Measurements from ENCODE around the gene MYH10. TPM values are rescaled to one million over a fixed set of nuclear protein-coding genes. Genes with fewer than 3 reads are reported as not detected.

MYH10 gene
- total RNA-seq, 1 donor from 2014 or later, result 378 TPM

DNA sequence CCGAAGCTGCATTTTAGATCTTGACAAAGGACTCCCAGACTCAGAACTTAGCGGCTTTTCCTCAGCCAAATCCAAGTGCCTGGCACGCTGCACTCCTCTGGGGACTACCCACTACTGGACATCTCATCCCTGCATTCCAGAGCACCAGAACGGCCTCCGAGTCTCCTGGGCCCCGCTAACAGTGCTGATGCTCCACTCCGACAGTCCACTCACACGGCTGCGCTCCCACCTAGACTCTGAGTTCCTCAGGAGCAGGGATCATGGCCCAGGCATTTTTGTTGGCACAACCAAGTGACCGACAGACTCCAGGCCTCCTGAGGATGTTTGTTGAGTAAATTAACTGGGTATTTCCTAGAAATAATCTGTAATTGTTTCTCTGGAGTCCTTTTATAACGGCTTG is 115.7 kb downstream of the MYH10 start:
- Histone ChIP-seq H3K36me3 (peaks cover 89 to 97% of the 10 kb centered on the region in 2 donors), H3K9me3 (no peaks in the 10 kb centered on the region), H3K4me1 (peaks cover 5 to 16% of the 10 kb centered on the region in 2 donors), H3K4me3 (no peak overlapping the region), H3K27ac (peak overlapping the region; percentile 68 to 77), H3K27me3 (no peaks in the 10 kb centered on the region)
- TF ChIP-seq, protein P1, sequence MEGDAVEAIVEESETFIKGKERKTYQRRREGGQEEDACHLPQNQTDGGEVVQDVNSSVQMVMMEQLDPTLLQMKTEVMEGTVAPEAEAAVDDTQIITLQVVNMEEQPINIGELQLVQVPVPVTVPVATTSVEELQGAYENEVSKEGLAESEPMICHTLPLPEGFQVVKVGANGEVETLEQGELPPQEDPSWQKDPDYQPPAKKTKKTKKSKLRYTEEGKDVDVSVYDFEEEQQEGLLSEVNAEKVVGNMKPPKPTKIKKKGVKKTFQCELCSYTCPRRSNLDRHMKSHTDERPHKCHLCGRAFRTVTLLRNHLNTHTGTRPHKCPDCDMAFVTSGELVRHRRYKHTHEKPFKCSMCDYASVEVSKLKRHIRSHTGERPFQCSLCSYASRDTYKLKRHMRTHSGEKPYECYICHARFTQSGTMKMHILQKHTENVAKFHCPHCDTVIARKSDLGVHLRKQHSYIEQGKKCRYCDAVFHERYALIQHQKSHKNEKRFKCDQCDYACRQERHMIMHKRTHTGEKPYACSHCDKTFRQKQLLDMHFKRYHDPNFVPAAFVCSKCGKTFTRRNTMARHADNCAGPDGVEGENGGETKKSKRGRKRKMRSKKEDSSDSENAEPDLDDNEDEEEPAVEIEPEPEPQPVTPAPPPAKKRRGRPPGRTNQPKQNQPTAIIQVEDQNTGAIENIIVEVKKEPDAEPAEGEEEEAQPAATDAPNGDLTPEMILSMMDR (IDR thresholded peaks at IDR 0.05), result no peak
- intact Hi-C loops (cut with DNase I), result loop anchor here (5.0 kb wide), 2 partner anchors 38 to 42 kb away; no protein-coding TSS in a partner anchor
- no peak for DNase-seq (ENCODE audit: low spot score in 2 of 2)

DNA sequence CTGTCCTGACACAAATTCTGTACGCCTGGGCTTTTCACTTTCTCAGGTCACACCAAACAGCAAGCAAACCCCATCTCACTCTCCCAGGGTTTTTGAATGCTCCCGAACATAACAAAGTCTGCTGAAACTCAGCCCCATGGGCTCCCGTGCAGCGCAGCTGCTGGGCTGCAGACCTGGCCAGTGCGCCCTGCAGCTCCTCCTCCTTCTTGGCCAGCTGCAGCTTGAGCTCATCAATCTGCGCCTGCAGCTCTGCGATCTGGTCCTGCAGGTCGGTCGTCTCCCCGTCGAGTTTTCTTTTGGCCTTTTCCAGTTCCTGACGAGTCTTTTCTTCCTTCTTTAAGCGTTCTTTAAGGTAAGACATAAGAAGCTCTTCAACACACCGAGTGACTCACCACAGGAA is 124.4 kb downstream of the MYH10 start:
- TF ChIP-seq, protein P1 (IDR thresholded peaks at IDR 0.05), result no peak

DNA sequence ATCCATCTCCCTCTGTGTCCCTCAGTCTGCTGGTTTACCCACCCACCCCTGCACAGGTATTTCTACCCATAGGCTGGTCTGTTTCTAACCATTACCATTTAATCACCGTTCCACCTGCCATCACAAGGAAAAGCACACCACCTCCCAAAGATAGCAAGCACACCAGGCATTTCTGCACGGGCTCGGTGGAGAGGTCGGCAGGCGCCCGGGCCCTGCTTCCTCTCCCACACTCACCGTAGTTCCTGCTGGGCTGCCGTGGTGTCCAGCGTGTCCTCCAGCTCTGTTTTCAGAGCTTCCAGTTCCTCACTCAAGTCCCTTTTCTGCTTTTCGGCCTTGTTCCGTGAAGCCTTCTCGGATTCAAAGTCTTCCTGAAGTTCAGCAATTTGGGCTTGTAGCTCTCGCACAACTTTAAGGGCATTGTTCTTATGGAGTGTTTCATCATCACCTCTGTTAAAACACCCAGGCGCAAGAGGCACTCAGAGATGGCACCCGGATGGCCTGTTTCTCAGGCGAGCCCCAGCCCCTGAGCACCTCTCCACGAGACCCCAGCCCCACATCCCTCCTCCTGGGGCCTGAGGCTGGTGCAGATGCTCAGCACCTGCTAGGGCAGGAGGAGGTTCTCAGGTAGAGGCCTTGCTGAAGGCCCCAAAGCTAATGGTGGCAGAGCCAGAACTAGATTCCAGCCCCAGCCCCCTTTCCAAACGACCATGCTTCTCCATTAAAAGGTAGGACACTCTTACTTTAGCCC is 125.9 kb downstream of the MYH10 start:
- peak overlapping the region; percentile 69 to 78 for H3K27ac ChIP-seq
- no peak overlapping the region for H3K4me3 ChIP-seq
- H3K4me1 ChIP-seq, result peaks cover 0 to 12% of the 10 kb centered on the region in 2 donors
- intact Hi-C loops (cut with DNase I), result loop anchor here (5.0 kb wide), 2 partner anchors 63 to 243 kb away; no protein-coding TSS in a partner anchor
- TF ChIP-seq, protein P1 (IDR thresholded peaks at IDR 0.05), result no peak
- peak in 1 of 2 donors; percentile 54 for DNase-seq (ENCODE audit: low spot score in 2 of 2)
- peaks cover 72 to 96% of the 10 kb centered on the region in 2 donors for H3K36me3 ChIP-seq
- H3K27me3 ChIP-seq, result no peaks in the 10 kb centered on the region
- H3K9me3 ChIP-seq, result no peaks in the 10 kb centered on the region

More for the DNA sequence above, 124.4 kb downstream of the MYH10 start:
- peak in 1 of 2 donors; percentile 52 for DNase-seq (ENCODE audit: low spot score in 2 of 2)
- no peaks in the 10 kb centered on the region for H3K27me3 ChIP-seq
- intact Hi-C loops (cut with DNase I), result no loop called here
- H3K27ac ChIP-seq, result peak overlapping the region; percentile 9 to 42
- H3K36me3 ChIP-seq, result peaks cover 65 to 96% of the 10 kb centered on the region in 2 donors
- no peaks in the 10 kb centered on the region for H3K9me3 ChIP-seq
- no peak overlapping the region for H3K4me3 ChIP-seq
- H3K4me1 ChIP-seq, result peaks cover 0 to 12% of the 10 kb centered on the region in 2 donors

DNA sequence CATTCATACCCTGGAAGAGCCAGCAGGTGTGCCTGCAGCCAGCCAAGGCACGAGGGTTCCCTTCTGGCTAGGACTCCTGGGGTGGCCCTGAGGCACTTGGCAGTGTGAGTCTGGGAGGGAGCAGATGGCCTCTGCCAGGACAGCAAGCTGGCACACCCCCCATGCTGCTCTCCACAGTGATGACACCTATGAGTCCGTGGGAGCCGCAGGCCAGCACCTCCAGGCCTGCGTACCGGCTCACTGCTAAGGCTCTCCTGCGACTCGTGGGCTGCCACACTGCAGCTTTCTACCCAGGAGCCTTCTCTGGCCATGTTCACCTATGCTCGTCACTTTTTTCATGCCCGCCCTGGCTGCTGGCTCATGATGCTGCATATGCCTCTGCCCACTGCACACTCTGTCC is 126.7 kb downstream of the MYH10 start:
- no peaks in the 10 kb centered on the region for H3K9me3 ChIP-seq
- peak overlapping the region; percentile 69 to 78 for H3K27ac ChIP-seq
- H3K4me3 ChIP-seq, result no peak overlapping the region
- intact Hi-C loops (cut with DNase I), result loop anchor here (5.0 kb wide), 2 partner anchors 63 to 243 kb away; no protein-coding TSS in a partner anchor
- H3K27me3 ChIP-seq, result no peaks in the 10 kb centered on the region
- H3K36me3 ChIP-seq, result peaks cover 72 to 96% of the 10 kb centered on the region in 2 donors
- H3K4me1 ChIP-seq, result peaks cover 0 to 12% of the 10 kb centered on the region in 2 donors
- TF ChIP-seq, protein P1 (IDR thresholded peaks at IDR 0.05), result no peak
- DNase-seq (ENCODE audit: low spot score in 2 of 2), result peak in 1 of 2 donors; percentile 64

DNA sequence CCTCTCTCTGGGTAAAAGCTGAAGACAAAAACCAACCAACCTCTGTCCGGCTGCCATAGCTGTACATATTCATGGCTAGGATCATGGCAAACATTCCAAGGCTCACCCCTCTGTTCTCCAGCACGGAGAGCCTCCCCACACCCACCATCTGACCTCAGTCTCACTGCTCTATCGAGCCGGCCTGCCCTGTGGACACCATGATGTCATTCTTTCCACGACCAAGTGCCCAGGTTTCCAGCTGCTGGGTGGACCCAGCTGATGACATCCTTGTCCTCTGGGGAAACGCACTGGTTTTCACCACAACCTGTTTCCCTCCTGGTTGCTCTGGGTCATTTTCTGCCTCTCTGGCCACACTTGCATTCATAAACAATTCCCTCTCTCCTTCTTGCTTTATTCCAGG is 127.2 kb downstream of the MYH10 start:
- Histone ChIP-seq H3K4me3 (no peak overlapping the region), H3K27ac (peak overlapping the region; percentile 69 to 78), H3K36me3 (peaks cover 72 to 96% of the 10 kb centered on the region in 2 donors), H3K9me3 (no peaks in the 10 kb centered on the region), H3K27me3 (no peaks in the 10 kb centered on the region), H3K4me1 (peaks cover 0 to 12% of the 10 kb centered on the region in 2 donors)
- intact Hi-C loops (cut with DNase I), result loop anchor here (5.0 kb wide), 2 partner anchors 64 to 244 kb away; no protein-coding TSS in a partner anchor
- DNase-seq (ENCODE audit: low spot score in 2 of 2), result peak in 1 of 2 donors; percentile 84
- TF ChIP-seq, protein P1 (IDR thresholded peaks at IDR 0.05), result no peak
